Activated CD4-positive, alpha-beta T cell treated with anti-CD3 and anti-CD28 coated beads, Interleukin-2, Interleukin-6, amounts not matched to agents 100 ng/mL and 50 ng/mL, durations not matched to agents 16 hours and 8 hours (primary cell): ENCODE results near the gene RCSD1.

Experiments used
- DNase-seq: peaks from one replicate; pipeline ENCODE4 v3.0.0-alpha.2; 2020

RCSD1 gene

DNA sequence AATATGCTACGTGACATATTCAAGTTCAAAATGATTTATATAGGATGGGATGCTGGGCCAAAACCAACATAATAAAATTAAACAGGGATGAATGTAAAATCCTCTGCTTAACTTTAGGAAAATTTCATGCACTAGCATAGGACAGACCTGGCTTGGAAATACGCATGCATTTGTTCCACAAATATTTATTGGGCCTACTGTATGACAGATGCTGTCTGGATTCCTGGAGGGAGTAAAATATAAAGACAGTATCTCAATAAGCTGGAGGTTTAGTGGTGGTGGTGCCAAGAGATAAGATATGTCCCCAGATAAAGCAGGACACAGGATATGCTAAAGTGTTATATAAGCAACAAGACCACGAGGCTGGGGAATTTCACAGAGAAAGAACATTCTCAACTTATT is 15.1 kb downstream of the RCSD1 start:
- no peak for DNase-seq

DNA sequence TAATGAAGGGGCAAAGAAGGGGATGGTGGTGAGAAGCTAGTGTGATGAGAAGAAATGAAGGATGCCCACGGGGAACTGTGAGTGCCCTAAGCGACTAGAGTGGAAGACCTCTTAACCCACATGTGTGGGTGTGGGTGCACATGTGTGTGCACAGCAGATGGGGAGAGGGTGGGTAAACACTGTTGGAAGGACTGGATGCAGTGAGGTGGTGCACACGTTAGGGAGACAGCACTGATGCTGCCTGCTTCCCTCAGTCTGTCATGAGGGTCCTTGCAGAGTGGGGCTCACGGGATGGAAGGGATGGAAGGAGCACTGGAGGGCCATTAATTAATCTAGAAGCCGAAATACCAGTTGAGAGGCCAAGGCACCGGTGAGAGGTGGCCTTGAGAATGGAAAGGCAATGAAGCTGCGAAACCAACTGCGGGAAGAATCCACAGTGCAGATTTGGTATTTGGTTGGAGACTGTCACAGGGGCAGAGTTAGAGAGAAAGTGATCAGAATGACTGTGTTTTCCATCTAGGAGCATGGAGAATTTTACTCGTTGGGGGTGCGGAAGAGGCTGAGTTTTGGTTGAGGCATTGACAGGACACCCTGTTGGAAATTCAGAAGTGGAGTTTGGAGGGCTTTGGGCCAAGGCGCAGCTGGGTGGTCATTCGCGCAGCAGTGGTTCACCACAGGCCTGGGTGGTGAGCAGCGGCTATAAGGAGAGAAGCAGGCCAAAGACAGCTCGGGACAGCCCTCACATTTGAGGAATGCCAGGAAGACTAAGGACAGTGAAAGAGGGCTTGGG is 15.8 kb downstream of the RCSD1 start:
- DNase-seq = no peak

DNA sequence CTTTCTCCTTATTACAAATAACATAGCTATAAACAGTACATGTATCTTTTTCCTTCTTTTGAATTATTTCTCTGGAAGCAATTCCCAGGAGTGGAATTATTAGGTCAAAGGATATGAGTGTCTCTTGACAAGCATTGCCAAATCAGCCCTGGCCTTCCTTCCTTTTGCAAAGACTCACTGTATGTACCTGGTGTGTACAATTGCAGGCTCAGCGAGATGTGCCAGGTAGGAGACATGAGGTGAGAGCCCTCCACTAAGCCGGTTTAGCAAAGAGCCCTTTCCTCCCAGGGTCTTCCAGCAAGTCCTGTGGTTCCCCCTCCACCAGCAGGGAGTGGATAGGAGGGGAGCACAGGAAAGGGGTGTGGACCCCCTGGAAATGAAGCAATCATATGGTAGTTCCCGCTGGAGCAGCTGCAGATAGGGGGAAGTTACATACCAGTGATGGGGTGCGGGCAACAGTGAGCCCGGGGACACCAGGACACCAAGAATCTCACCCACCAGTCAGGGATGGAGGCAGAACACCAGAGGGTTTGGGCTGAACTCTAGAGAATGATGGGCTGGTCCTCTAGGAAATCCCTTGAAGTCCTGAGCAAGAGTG is 18.3 kb downstream of the RCSD1 start:
- no peak for DNase-seq

DNA sequence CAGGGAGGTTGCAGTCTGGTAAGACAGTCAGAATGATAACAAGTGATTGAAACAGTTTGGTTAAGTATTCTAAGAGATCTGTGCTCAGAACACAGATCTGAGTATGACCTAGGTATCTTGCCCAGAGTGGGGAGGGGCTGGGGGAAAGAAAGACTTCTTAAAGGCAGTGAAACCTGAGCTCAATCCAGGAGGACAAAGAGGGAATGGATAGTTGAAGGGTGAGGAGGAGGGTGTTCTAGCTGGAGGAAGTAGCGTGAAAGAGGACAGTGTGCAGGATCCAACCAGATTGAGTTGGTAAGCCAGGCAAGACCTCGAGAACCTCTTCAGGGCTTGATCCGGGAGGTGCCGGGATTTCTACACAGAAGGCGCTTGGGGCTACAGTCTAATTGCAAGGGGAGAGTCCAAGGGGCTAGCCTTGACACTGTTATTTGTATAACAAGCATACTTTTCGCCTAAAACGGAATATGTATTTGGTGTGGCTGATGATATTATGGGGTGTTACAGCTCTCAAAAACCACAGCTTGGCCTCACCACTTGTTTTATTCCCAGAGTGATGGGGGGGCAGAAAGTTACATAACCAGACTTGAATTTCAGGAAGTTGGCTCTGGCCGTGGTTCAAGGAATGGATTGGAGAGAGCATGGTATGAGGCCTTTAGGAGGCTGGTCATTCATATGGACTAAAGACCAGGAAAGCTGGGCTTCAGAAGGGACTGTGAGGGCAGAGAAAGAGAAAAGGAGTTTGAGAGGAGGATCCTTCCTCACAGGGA is 19.1 kb downstream of the RCSD1 start:
- DNase-seq = no peak

DNA sequence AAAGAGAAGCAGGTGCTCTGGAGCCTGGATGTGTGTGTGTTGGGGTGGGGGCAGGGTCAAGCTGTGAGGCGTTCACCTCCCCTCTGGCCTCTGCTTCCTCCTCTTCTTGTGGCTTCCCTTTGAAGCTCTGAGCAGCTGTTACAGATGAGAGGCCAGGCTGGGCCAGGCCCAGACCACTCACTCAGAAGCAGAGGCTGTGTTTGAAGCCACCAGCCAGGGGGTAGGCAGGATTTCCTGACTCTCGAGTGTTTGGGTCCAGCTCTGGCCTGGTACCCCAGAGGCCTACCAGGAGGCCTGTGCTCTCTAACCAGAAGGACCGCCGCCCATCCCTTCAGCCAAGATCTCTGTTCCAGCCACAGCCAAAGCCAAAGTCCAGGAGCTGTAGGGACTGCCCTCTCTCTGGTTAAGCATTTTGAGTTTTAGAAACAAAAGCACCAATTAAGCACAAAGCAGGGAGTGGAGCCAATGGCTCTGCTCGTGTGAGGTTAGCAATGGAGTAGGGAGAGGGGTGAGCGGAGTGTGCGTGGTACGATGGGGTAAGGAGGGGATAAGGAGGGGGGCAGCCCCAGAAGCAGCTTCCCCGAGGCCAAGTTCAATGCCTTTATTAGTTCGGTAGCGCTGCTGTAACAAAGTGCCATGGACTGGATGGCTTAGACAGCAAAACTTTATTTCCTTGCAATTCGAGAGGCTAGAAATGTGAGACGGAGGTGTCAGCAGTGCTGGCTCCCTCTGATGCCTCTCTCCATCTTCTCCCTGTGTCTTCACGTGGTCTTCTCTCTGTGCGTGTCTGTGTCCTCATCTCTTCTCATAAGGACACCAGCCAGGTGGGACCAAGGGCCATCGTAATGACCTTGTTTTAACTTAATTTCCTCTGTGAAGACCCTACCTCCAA is 20.5 kb downstream of the RCSD1 start:
- no peak for DNase-seq

DNA sequence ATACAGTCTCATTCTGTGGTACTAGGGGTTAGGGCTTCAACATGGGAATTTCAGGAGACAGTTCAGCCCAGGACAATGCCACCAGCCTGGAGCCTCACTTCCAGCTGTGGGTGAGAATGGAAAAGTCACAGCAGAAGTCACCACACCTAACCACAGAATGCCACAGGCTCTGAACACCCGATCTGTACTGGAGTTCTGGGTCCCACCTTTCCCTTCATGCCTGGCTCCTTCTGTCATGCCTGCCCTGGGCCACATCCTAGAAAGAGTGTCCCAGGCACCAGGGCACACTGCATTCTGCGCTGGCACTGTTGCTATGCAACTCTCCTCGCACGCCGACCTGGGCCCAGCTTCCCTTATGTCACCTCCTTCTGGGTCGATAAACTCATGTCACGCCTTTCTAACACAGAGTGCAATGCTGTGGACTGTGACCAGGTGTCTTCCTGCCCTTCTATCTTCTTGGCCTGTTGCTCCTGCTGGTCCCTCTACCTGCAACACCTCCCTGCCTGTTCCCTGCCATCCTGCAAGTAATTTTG is 21.2 kb downstream of the RCSD1 start:
- DNase-seq = no peak

DNA sequence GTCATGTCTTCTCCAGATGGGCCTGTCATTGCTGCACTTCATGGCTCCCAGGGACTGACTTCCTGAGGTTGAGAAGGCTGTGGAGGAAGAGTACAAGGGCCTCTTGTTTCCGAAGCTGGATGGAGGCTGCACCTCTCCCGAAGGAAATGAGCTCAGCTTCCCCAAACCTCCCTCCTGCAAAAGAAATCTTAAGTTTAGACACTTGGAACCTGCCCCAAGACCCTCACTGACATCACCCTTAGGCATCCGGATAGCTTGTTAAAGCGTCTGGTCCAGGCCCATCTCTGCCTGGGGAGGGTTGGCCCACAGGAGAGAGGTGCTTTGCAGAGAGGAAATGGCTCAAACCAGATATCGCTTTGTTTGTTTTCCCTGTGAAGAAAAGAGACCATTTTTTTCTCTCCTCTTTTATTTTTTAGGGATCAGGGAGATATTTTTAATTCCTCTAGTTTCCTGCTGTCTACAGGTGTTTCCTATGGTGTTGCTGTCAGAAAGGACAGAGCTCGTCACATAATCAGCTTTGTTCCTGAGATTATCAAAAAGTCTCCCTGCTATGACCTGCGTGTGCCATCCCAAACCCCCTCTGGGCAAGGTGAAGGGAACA is 25.0 kb downstream of the RCSD1 start:
- no peak for DNase-seq

DNA sequence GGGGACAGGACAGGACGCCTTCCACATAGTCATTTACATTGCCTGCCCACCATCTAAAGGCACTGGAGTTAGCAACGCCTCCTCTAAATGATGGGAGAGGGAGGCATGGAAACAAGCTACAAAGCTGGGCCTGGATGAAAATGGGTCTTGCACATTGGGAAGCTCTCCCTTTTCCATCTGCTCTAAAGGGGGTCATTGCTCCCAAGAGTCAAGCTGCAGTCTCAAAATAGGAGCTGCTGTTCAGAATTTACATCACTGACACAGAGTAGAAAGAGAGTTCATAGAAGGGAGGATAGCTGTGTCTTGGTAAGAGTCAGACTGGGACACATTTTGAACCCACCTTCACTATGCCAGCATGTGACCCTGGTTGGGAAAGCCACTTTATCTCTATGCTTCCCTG is 26.6 kb downstream of the RCSD1 start:
- no peak for DNase-seq

DNA sequence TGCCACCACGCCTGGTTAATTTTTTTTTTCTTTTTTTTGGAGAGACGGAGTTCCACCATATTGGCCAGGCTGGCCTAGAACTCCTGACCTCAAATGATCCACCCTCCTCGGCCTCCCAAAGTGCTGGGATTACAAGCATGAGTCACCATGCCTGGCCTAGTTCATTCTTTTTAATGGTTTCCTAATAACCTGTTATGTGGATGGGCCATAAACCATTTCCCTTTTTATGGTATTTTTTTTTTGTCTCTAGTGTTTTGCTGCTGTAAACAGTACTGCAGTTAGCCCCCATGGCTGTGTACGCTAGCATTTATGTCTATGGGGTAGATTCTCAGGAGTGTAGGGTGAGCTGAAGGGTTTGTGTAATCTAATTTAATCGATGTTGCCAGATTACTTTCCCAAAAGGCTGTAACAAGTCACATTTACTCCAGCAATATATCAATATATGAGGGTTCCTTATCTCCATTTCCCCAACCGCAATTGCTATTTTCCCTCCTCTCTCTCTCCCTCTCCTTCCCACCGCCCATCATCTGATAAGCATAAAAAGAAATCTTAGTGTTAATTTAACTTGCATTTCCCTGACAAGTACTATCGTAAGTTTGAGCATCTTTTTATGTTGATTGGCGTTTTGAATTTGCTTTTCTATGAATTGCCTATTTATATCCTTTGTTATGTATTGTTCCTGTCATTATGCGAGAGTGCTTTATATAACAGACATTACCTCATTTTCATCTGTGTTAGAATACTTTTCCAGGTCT is 28.7 kb downstream of the RCSD1 start:
- DNase-seq = no peak

DNA sequence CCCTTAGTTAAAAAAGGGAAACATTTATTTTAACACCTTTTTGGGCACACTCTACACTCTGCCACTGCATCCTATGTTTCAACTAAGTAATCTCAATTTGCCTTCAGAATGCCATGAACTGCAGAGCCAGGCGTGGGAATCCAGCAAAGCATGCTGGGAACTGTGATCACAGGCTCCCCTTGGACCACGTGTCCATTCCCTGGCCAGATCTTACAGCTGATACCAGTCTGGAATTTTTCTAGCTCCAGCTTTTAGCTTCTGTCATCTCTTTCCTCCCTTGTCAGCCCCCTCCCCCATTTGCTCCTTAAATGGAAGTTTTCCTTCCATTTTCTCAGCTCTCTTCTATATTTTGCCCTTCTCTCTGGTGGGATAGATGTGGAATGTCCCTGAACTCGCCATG is 29.4 kb downstream of the RCSD1 start:
- no peak for DNase-seq

DNA sequence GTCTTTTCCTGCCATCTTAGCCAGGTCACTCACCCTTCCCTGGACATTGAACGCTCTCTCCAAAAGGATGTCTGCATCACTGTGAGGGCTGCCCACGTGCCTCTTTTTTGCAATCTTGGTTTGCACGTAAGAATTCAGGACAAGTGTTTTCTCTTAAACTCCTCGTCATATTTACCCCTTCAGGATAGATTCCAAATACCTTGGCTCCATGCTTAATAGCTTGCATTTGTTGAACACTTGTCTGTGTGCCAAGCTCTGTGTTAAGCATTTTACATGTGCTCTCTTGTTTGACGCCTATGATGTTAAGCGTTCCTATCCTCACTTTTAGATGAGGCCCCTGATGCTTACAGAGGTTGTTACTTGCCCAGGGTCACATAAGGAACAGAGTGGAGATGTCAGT is 29.8 kb downstream of the RCSD1 start:
- DNase-seq = no peak

DNA sequence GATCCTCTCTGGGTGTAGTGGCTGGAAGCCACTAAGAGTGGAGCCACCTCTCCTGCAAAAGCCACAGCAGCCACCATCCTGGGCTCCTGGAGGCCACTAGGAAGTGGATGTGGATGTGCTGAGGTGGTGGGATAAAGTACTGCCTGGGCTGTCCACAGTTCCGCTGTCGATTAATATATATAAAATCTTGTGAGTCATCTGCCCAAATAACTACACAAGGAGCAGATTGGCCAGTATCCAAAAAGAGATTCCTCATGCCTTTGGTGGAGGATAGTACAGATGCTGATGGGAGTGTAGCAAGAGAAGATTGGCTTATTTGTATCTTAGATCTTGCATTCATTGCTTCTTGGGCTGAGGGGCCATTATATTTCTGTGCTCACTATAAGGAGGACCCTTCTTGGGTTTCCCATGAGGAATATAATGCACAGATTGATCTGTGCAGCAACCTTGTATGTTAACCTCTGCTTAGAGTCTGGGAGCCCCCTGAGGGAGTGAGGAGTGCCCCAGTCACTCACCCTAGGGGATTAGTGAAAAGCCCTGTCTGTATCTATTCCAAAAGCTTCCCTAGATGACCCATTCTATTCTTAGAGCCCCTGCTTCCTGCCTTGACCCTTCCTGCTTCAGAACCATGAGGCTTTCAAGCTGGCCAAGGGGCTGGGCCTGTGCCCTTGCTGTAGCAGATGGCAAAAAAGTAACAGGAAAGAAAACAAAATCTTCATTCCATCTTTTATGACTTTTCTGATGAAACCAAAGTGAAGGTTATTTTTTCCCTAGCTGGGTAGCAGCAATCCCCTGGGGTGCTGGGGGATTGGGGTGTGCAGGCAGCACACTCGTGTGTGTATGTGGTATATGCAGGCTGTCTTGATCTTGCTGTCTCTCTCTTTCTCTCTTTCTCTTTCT is 31.7 kb downstream of the RCSD1 start:
- no peak for DNase-seq

DNA sequence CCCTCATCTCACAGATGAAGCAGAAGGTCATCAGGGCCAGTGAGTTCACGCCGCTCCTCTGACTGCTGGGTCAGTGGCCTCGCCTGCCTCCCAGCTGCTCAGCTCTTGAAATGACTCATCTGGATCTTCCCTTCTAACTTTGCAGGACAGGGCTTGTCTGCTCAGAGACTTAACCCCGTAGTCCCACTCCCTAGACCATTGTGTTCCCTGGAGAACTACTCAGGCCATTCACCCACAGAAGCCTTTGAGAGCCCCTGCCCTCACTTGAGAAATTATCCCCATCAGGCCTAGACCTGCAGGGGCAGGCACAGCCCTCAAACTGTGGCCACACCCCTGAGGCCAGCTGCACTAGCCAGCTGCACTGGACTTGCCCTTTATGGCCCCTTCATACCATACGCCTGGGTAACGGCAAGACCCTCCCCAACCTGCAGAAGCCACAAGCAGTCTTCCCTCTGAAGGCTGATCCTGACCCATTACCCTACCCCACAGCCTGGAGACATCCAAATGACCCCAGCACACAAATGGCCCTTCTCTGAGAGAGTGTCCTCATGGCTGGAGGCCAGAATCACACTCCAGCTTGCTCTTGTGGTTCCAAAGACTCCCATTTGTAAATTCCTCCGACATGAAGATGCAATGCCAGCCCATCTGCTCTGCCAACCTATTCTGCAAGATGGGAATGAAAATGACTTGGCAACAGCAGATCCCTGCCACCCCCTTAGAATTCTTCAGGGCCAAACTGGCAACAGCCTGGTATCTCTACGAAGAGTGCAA is 33.2 kb downstream of the RCSD1 start:
- no peak for DNase-seq

DNA sequence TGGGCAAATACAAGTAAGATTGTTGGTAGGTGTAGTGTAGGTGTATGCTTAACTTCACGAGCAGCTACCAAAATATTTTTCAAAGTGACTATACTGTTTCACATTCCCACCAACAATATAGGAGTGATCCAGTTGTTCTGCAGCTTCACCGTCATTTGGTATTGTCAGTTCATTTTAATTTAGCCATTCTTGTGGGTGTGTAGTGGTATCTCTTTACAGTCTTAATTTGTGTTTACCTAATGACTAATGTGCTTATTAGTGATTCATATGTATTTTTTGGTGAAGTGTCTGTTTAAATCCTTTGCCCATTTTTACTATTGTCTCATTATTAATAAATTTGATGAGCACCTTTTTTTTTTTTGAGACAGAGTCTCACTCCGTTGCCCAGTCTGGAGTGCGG is 35.4 kb downstream of the RCSD1 start:
- DNase-seq = no peak

DNA sequence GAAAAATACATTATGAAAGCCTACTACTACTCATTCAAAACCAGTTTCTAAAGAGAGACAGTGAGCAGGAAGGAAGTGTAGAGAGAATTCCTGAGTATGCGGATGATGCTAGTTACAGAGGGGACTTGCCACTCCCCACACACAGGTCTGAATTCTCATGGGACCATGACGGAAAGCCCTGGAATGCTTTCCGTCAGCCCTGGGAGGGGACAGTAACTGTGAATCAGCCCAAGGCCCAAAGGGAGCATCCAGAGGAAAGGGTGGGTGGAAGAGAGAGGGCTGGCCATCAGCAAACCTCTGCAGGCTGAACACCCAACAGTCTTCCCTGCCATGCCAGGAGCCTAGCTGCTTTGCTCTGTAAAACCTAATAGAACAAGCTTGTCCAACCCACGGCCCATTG is 36.4 kb downstream of the RCSD1 start:
- DNase-seq = no peak

DNA sequence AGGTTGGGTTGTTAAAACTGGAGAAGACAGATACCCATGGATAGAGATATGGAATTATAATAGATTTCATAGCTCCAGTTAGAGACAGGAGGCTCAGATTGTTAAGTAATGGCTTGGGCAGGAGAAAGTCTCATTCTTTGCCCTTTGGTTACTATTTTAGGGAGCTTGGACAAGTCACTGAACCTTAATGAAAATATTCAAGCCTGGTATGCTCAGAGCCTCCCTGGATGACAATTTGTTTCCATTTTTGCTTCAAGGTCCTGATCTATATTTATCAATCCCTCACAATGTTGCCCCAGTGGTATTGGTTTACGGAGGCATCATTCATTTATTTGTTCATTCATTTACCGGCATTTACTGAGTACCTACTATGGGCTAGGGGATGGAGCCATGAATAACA is 37.5 kb downstream of the RCSD1 start:
- no peak for DNase-seq

DNA sequence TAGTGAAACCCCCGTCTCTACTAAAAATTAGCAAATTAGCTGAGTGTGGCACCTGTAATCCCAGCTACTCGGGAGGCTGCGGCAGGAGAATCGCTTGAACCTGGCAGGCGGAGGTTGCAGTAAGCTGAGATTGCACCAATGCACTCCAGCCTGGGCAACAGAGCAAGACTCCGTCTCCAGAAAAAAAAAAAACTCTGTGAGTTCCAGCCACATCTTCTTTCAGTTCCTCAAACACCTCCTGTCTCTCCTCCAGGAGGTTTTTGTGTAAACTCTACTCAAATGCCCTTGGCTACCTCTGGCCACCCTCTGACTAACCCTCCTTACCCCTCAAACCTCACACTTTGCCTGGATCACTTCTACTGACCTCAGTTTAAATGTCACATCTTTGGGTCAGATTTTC is 38.1 kb downstream of the RCSD1 start:
- no peak for DNase-seq

DNA sequence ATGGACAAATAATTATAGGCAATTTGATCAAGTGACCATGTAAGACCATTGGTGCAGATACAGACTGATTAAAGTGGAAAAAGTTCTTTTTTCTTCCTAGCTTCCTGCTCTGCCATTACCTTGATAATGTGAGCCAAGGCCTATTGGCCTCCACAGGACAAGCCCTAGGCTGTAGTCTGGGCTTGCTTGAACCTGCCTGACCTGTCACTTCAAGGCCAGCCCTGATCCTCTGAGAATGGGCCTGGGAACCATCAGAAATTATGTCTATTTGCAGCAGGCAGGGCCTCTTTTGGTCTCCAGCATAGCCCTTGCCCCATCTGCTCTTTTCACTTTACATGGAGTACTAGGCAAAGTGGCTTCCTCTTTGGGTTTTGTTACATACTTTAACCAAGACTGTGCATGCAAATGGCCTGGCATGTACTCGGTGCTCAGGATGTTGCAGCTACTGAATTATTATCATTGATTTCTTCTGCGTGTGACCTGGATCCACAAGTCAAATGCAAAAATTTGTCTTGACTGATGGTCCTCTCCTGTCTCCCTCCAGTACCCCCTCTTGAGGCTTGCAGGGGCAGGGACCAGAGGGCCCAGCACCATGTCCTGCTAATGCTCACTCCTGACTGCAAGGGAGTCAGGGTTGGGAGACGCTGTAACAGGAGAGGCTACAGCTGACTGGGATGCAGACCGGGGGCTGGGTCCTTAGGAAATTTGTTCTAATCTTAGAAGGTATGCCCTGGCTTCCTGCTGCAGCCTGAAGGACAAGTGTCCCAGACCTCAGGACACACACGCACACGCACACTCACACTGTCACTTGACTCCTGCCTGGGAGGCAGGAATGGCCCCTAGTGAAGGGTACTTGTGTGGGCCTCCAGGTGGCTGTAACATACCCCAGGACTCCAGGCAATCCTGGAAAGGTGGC is 39.4 kb downstream of the RCSD1 start:
- no peak for DNase-seq

DNA sequence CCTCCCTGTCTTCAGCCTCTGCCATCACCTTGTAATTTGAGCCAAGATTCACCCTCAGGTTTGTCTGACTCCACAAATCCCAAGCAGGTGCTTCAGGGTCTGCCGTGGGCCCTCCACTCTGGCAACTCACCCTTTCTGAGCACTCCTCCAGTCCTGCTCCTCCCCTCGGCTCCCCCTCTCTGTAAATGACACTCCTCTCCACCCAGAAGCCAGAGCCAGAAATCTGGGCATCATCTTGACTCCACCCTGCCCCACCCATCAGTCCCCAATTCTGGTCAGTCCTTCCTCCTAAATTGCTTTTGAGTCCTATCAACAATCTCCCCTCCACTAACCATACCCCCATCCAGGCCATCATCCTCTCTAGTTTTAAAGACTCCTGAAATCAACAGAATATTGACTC is 40.5 kb downstream of the RCSD1 start:
- no peak for DNase-seq
